IMR-90 (cell line): ENCODE measurements around the gene TAS1R1. TPM values are rescaled to one million over a fixed set of nuclear protein-coding genes. Genes with fewer than 3 reads are reported as not detected.

Experiments used
- ATAC-seq: fragments of 200-7000 bp; cut with Tn5 transposase; 2 replicates; pipeline ENCODE4 v1.9.1; 2020; ENCODE audit warnings: low read depth, mild to moderate bottlenecking, moderate library complexity
- BruUV-seq: library from RNA; stranded (reverse); fragments of 400-500 nt; replicated peaks from 2 replicates; lab custom pipeline; 2021; lab: Mats Ljungman, UMichigan
- CTCF ChIA-PET: fragments of 300-600 bp; formaldehyde crosslinking; extraction: SDS; loops from one replicate; lab custom pipeline; 2021; ENCODE audit warnings: antibody characterized with exemption; lab: Yijun Ruan, JAX
- POLR2A ChIA-PET: fragments of 300-600 bp; sonication (Branson Sonifier 250); formaldehyde crosslinking; loops from one replicate; lab custom pipeline; 2022; ENCODE audit warnings: antibody characterized with exemption; ENCODE audit not compliant: unreplicated experiment; lab: Charles Lee
- DNase-seq: peaks from one replicate; pipeline ENCODE4 v3.0.0; 2013
- H2AFZ ChIP-seq: replicated peaks from 2 replicates; pipeline ENCODE3; 2013; ENCODE audit warnings: low read length, mild to moderate bottlenecking; ENCODE audit not compliant: poor library complexity
- H2AK5ac ChIP-seq: 2 replicates; pipeline ENCODE4 v1.6.1; 2013; ENCODE audit warnings: low read depth, low read length, inconsistent platforms
- H2AK9ac ChIP-seq: replicated peaks from 2 replicates; pipeline ENCODE3; 2013; ENCODE audit warnings: mild to moderate bottlenecking, low read depth, low read length, moderate library complexity; ENCODE audit not compliant: poor library complexity
- H2BK120ac ChIP-seq: 2 replicates; pipeline ENCODE4 v1.6.1; 2013; ENCODE audit warnings: low read depth, low read length, inconsistent platforms
- H2BK15ac ChIP-seq: 3 replicates; pipeline ENCODE4 v1.6.1; 2013; ENCODE audit warnings: low read depth, low read length, inconsistent platforms
- H2BK20ac ChIP-seq: 2 replicates; pipeline ENCODE4 v1.6.1; 2013; ENCODE audit warnings: low read depth, mild to moderate bottlenecking, inconsistent platforms, low read length, moderate library complexity
- H2BK5ac ChIP-seq: 2 replicates; pipeline ENCODE4 v1.6.1; 2013; ENCODE audit warnings: mild to moderate bottlenecking, low read depth, low read length, inconsistent platforms; ENCODE audit not compliant: poor library complexity, severe bottlenecking
- H3K14ac ChIP-seq: replicated peaks from 2 replicates; pipeline ENCODE4 v1.6.1; 2013; ENCODE audit warnings: low read depth, low read length, inconsistent platforms
- H3K18ac ChIP-seq: 2 replicates; pipeline ENCODE4 v1.6.1; 2013; ENCODE audit warnings: low read depth, low read length, control low read depth
- H3K23ac ChIP-seq: 2 replicates; pipeline ENCODE4 v1.6.1; 2013; ENCODE audit warnings: low read depth, low read length, inconsistent platforms
- H3K27ac ChIP-seq: 2 replicates; pipeline ENCODE4 v1.5.1; 2013; ENCODE audit warnings: mild to moderate bottlenecking, control low read depth, low read length; ENCODE audit not compliant: insufficient read depth
- H3K27me3 ChIP-seq: 2 replicates; pipeline ENCODE4 v1.6.1; 2013; ENCODE audit warnings: low read length; ENCODE audit not compliant: control insufficient read depth, insufficient read depth
- H3K36me3 ChIP-seq: 2 replicates; pipeline ENCODE4 v1.6.1; 2013; ENCODE audit warnings: low read length, mixed read lengths; ENCODE audit not compliant: control insufficient read depth, insufficient read depth
- H3K4ac ChIP-seq: 2 replicates; pipeline ENCODE4 v1.6.1; 2013; ENCODE audit warnings: low read depth, low read length, inconsistent platforms
- H3K4me1 ChIP-seq: 2 replicates; pipeline ENCODE4 v1.6.1; 2013; ENCODE audit warnings: low read length, mixed read lengths; ENCODE audit not compliant: control insufficient read depth, insufficient read depth
- H3K4me2 ChIP-seq: 2 replicates; pipeline ENCODE4 v1.6.1; 2013; ENCODE audit warnings: low read depth, mild to moderate bottlenecking, control low read depth, low read length, moderate library complexity
- H3K4me3 ChIP-seq: 2 replicates; pipeline ENCODE4 v1.5.1; 2013; ENCODE audit warnings: low read depth, mild to moderate bottlenecking, control low read depth, low read length, moderate library complexity; ENCODE audit not compliant: insufficient read depth
- H3K56ac ChIP-seq: 2 replicates; pipeline ENCODE4 v1.6.1; 2013; ENCODE audit warnings: low read length, inconsistent platforms; ENCODE audit not compliant: insufficient read depth; ENCODE audit errors: extremely low read depth
- H3K79me1 ChIP-seq, 2 experiments: 2 replicates each; pipeline ENCODE4 v1.6.1; 2013; ENCODE audit warnings: low read length in 2 of 2, inconsistent platforms in 1 of 2, low read depth in 1 of 2
- H3K9ac ChIP-seq: 2 replicates; pipeline ENCODE4 v1.6.1; 2013; ENCODE audit warnings: low read depth, low read length, control low read depth
- H3K9me1 ChIP-seq: 2 replicates; pipeline ENCODE4 v1.6.1; 2013; ENCODE audit warnings: low read length, inconsistent platforms; ENCODE audit not compliant: insufficient read depth
- H3K9me3 ChIP-seq: 2 replicates; pipeline ENCODE4 v1.6.1; 2013; ENCODE audit warnings: low read length; ENCODE audit not compliant: control insufficient read depth, insufficient read depth
- H4K20me1 ChIP-seq: 2 replicates; pipeline ENCODE4 v1.6.1; 2013; ENCODE audit warnings: low read length, inconsistent platforms; ENCODE audit not compliant: insufficient read depth
- H4K5ac ChIP-seq: 2 replicates; pipeline ENCODE4 v1.6.1; 2013; ENCODE audit warnings: mild to moderate bottlenecking, low read depth, low read length, control low read depth
- H4K8ac ChIP-seq, 2 experiments: 2 replicates each; pipeline ENCODE4 v1.6.1; 2013; ENCODE audit warnings: low read depth in 2 of 2, low read length in 2 of 2, control low read depth in 1 of 2, inconsistent platforms in 1 of 2
- H4K91ac ChIP-seq: 2 replicates; pipeline ENCODE4 v1.6.1; 2013; ENCODE audit warnings: low read depth, low read length, inconsistent platforms; ENCODE audit not compliant: insufficient read depth
- MAFK ChIP-seq: IDR thresholded peaks from 2 replicates; pipeline ENCODE4 v1.6.1; 2012; ENCODE audit warnings: low read depth, low read length, improper control_type of control experiment
- WGBS, 2 experiments: methylation state at CpG; one replicate each; pipeline versions ENCODE4 v1.1.5 to v1.1.7; 2013; ENCODE audit warnings: missing lambda C conversion rate in 2 of 2; ENCODE audit not compliant: insufficient read length in 1 of 2; ENCODE audit errors: extremely low coverage in 2 of 2; 5-methylcytosine and 5-hydroxymethylcytosine counted together
- dilution Hi-C: fragments of 300-500 bp; cut with HindIII; formaldehyde crosslinking; loops from one replicate; pipeline ENCODE4 v1.14.3; 2018; ENCODE audit warnings: low sequenced_read_pairs; ENCODE audit not compliant: unreplicated experiment
- in situ Hi-C: fragments of 300-500 bp; cut with MboI; formaldehyde crosslinking; loops from 3 replicates; pipeline ENCODE4 v1.14.3; 2019; ENCODE audit warnings: low sequenced_read_pairs, inconsistent platforms, mixed read lengths
- intact Hi-C: fragments of 100-400 bp; cut with micrococcal nuclease; formaldehyde crosslinking; loops from 2 replicates; pipeline ENCODE4 v1.10.0; 2022
- polyA plus RNA-seq, 3 experiments: library from polyadenylated mRNA; depleted of rRNA; stranded (reverse); fragments of >200 nt; gene quantifications; 2 replicates each; pipeline ENCODE4 v1.2.3, GENCODE V29; 2012; ENCODE audit warnings: low replicate concordance in 1 of 3
- total RNA-seq: library from RNA; depleted of rRNA; stranded (reverse); fragments of >200 nt; gene quantifications from 2 replicates; pipeline ENCODE4 v1.2.3, GENCODE V29; 2012

TAS1R1 gene
- total and polyA plus RNA-seq, 2 of the 4 experiments (the other 2 are of a cell fraction) = 0.05 TPM; not detected in 1

DNA sequence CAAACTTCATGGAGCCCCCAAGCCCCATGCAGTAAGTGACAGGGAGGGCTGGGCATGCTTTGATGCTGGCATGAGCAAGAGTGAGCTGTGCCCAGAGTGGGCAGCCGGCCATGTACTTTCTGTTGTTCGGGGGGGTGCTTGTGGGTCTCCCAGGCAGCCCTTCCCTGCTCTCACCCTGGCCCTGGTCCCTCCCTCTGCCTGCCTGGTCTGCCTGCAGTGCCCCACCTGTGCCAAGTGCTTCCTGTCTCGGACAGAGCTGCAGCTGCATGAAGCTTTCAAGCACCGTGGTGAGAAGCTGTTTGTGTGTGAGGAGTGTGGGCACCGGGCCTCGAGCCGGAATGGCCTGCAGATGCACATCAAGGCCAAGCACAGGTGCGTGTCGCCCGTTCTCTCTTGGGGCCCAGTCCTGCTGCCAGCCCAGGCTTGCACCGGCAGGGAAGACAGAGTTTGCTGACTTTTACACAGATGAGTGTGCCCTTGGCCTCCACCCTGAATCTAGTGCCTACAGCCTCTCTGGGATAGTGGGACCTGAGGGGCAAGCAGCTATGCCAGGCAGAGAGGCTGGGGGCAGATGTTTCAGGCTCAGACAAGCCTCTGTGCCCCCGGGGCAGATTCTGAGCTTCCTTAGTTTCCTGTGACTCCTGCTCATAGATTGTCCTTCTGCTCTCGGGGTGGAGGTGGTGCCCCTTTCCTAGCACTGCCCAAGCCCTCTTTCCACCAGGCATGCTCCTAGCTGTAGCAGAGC is 32.3 kb downstream of the TAS1R1 start:
- H3K36me3 ChIP-seq = peaks cover 49% of the 10 kb centered on the region
- 84% methylated on average over 6 of the region's 13 CpGs; no CpG with 5 or more reads in 1 of the 2 experiments for WGBS, 2 experiments
- H3K9me1 ChIP-seq = peaks cover 4% of the 10 kb centered on the region; the same call in 1 of the 2 replicates
- dilution Hi-C loops (no loop called here), intact Hi-C loops (no loop called here), in situ Hi-C loops (no loop called here)
- H3K9me3 ChIP-seq = no peaks in the 10 kb centered on the region
- peaks cover 7 to 53% of the 10 kb centered on the region in 2 experiments for H3K79me1 ChIP-seq
- no TSS peak for BruUV-seq
- H2BK15ac ChIP-seq = no peak overlapping the region
- H2AK9ac ChIP-seq = peak overlapping the region; percentile 7
- H2AK5ac ChIP-seq = no peak overlapping the region
- H3K18ac ChIP-seq = no peak overlapping the region
- H2BK5ac ChIP-seq = no peak overlapping the region
- no peak overlapping the region for H4K5ac ChIP-seq
- no peak overlapping the region for H4K8ac ChIP-seq
- no peaks in the 10 kb centered on the region for H3K4me1 ChIP-seq
- no peaks in the 10 kb centered on the region for H3K27me3 ChIP-seq
- ChIA-PET CTCF (interaction anchor here (0.6 kb wide), 1 partner anchor 71 kb away, joined by 5 read pairs; no protein-coding TSS in a partner anchor), POLR2A (no interaction called here)
- ATAC-seq (no peak), DNase-seq (no peak)
- H3K9ac ChIP-seq = no peak overlapping the region
- H3K4ac ChIP-seq = no peak overlapping the region
- H3K23ac ChIP-seq = no peak overlapping the region
- H3K14ac ChIP-seq = no peak overlapping the region
- no peak overlapping the region for H3K56ac ChIP-seq
- no peak overlapping the region for H4K91ac ChIP-seq
- H2BK120ac ChIP-seq = no peak overlapping the region
- H2AFZ ChIP-seq = peak overlapping the region; percentile 7
- H2BK20ac ChIP-seq = no peak overlapping the region
- no peak overlapping the region for H3K4me3 ChIP-seq
- TF ChIP-seq MAFK = no peak
- no peak overlapping the region for H3K4me2 ChIP-seq
- H4K20me1 ChIP-seq = peaks cover 50% of the 10 kb centered on the region
- no peak overlapping the region for H3K27ac ChIP-seq
